IMR-90 (cell line): ENCODE results near the gene MRPL45. TPM values are rescaled to one million over a fixed set of nuclear protein-coding genes. Genes with fewer than 3 reads are reported as not detected.
"Not testable (repeated sequence)": the region's sequence is repeated elsewhere in the genome, so short reads cannot be mapped to it uniquely, and the experiment has no call there.

Experiments used
- ATAC-seq: fragments of 200-7000 bp; cut with Tn5 transposase; 2 replicates; pipeline ENCODE4 v1.9.1; 2020; ENCODE audit warnings: low read depth, mild to moderate bottlenecking, moderate library complexity
- BruUV-seq: library from RNA; stranded (reverse); fragments of 400-500 nt; replicated peaks from 2 replicates; lab custom pipeline; 2021; lab: Mats Ljungman, UMichigan
- CTCF ChIA-PET: fragments of 300-600 bp; formaldehyde crosslinking; extraction: SDS; loops from one replicate; lab custom pipeline; 2021; ENCODE audit warnings: antibody characterized with exemption; lab: Yijun Ruan, JAX
- POLR2A ChIA-PET: fragments of 300-600 bp; sonication (Branson Sonifier 250); formaldehyde crosslinking; loops from one replicate; lab custom pipeline; 2022; ENCODE audit warnings: antibody characterized with exemption; ENCODE audit not compliant: unreplicated experiment; lab: Charles Lee
- DNase-seq: peaks from one replicate; pipeline ENCODE4 v3.0.0; 2013
- H2AFZ ChIP-seq: replicated peaks from 2 replicates; pipeline ENCODE3; 2013; ENCODE audit warnings: low read length, mild to moderate bottlenecking; ENCODE audit not compliant: poor library complexity
- H2AK5ac ChIP-seq: 2 replicates; pipeline ENCODE4 v1.6.1; 2013; ENCODE audit warnings: low read depth, low read length, inconsistent platforms
- H2AK9ac ChIP-seq: replicated peaks from 2 replicates; pipeline ENCODE3; 2013; ENCODE audit warnings: mild to moderate bottlenecking, low read depth, low read length, moderate library complexity; ENCODE audit not compliant: poor library complexity
- H2BK120ac ChIP-seq: 2 replicates; pipeline ENCODE4 v1.6.1; 2013; ENCODE audit warnings: low read depth, low read length, inconsistent platforms
- H2BK15ac ChIP-seq: 3 replicates; pipeline ENCODE4 v1.6.1; 2013; ENCODE audit warnings: low read depth, low read length, inconsistent platforms
- H2BK20ac ChIP-seq: 2 replicates; pipeline ENCODE4 v1.6.1; 2013; ENCODE audit warnings: low read depth, mild to moderate bottlenecking, inconsistent platforms, low read length, moderate library complexity
- H2BK5ac ChIP-seq: 2 replicates; pipeline ENCODE4 v1.6.1; 2013; ENCODE audit warnings: mild to moderate bottlenecking, low read depth, low read length, inconsistent platforms; ENCODE audit not compliant: poor library complexity, severe bottlenecking
- H3K14ac ChIP-seq: replicated peaks from 2 replicates; pipeline ENCODE4 v1.6.1; 2013; ENCODE audit warnings: low read depth, low read length, inconsistent platforms
- H3K18ac ChIP-seq: 2 replicates; pipeline ENCODE4 v1.6.1; 2013; ENCODE audit warnings: low read depth, low read length, control low read depth
- H3K23ac ChIP-seq: 2 replicates; pipeline ENCODE4 v1.6.1; 2013; ENCODE audit warnings: low read depth, low read length, inconsistent platforms
- H3K27ac ChIP-seq: 2 replicates; pipeline ENCODE4 v1.5.1; 2013; ENCODE audit warnings: mild to moderate bottlenecking, control low read depth, low read length; ENCODE audit not compliant: insufficient read depth
- H3K27me3 ChIP-seq: 2 replicates; pipeline ENCODE4 v1.6.1; 2013; ENCODE audit warnings: low read length; ENCODE audit not compliant: control insufficient read depth, insufficient read depth
- H3K36me3 ChIP-seq: 2 replicates; pipeline ENCODE4 v1.6.1; 2013; ENCODE audit warnings: low read length, mixed read lengths; ENCODE audit not compliant: control insufficient read depth, insufficient read depth
- H3K4ac ChIP-seq: 2 replicates; pipeline ENCODE4 v1.6.1; 2013; ENCODE audit warnings: low read depth, low read length, inconsistent platforms
- H3K4me1 ChIP-seq: 2 replicates; pipeline ENCODE4 v1.6.1; 2013; ENCODE audit warnings: low read length, mixed read lengths; ENCODE audit not compliant: control insufficient read depth, insufficient read depth
- H3K4me2 ChIP-seq: 2 replicates; pipeline ENCODE4 v1.6.1; 2013; ENCODE audit warnings: low read depth, mild to moderate bottlenecking, control low read depth, low read length, moderate library complexity
- H3K4me3 ChIP-seq: 2 replicates; pipeline ENCODE4 v1.5.1; 2013; ENCODE audit warnings: low read depth, mild to moderate bottlenecking, control low read depth, low read length, moderate library complexity; ENCODE audit not compliant: insufficient read depth
- H3K56ac ChIP-seq: 2 replicates; pipeline ENCODE4 v1.6.1; 2013; ENCODE audit warnings: low read length, inconsistent platforms; ENCODE audit not compliant: insufficient read depth; ENCODE audit errors: extremely low read depth
- H3K79me1 ChIP-seq, 2 experiments: 2 replicates each; pipeline ENCODE4 v1.6.1; 2013; ENCODE audit warnings: low read length in 2 of 2, inconsistent platforms in 1 of 2, low read depth in 1 of 2
- H3K9ac ChIP-seq: 2 replicates; pipeline ENCODE4 v1.6.1; 2013; ENCODE audit warnings: low read depth, low read length, control low read depth
- H3K9me1 ChIP-seq: 2 replicates; pipeline ENCODE4 v1.6.1; 2013; ENCODE audit warnings: low read length, inconsistent platforms; ENCODE audit not compliant: insufficient read depth
- H3K9me3 ChIP-seq: 2 replicates; pipeline ENCODE4 v1.6.1; 2013; ENCODE audit warnings: low read length; ENCODE audit not compliant: control insufficient read depth, insufficient read depth
- H4K20me1 ChIP-seq: 2 replicates; pipeline ENCODE4 v1.6.1; 2013; ENCODE audit warnings: low read length, inconsistent platforms; ENCODE audit not compliant: insufficient read depth
- H4K5ac ChIP-seq: 2 replicates; pipeline ENCODE4 v1.6.1; 2013; ENCODE audit warnings: mild to moderate bottlenecking, low read depth, low read length, control low read depth
- H4K8ac ChIP-seq, 2 experiments: 2 replicates each; pipeline ENCODE4 v1.6.1; 2013; ENCODE audit warnings: low read depth in 2 of 2, low read length in 2 of 2, control low read depth in 1 of 2, inconsistent platforms in 1 of 2
- H4K91ac ChIP-seq: 2 replicates; pipeline ENCODE4 v1.6.1; 2013; ENCODE audit warnings: low read depth, low read length, inconsistent platforms; ENCODE audit not compliant: insufficient read depth
- CTCF ChIP-seq: conservative IDR thresholded peaks from 2 replicates; pipeline ENCODE4 v1.5.1; 2012; ENCODE audit warnings: mild to moderate bottlenecking, low read depth, low read length, improper control_type of control experiment
- RAD21 ChIP-seq: IDR thresholded peaks from 2 replicates; pipeline ENCODE4 v1.6.1; 2012; ENCODE audit warnings: low read length, improper control_type of control experiment
- WGBS, 2 experiments: methylation state at CpG; one replicate each; pipeline versions ENCODE4 v1.1.5 to v1.1.7; 2013; ENCODE audit warnings: missing lambda C conversion rate in 2 of 2; ENCODE audit not compliant: insufficient read length in 1 of 2; ENCODE audit errors: extremely low coverage in 2 of 2; 5-methylcytosine and 5-hydroxymethylcytosine counted together
- dilution Hi-C: fragments of 300-500 bp; cut with HindIII; formaldehyde crosslinking; loops from one replicate; pipeline ENCODE4 v1.14.3; 2018; ENCODE audit warnings: low sequenced_read_pairs; ENCODE audit not compliant: unreplicated experiment
- in situ Hi-C: fragments of 300-500 bp; cut with MboI; formaldehyde crosslinking; loops from 3 replicates; pipeline ENCODE4 v1.14.3; 2019; ENCODE audit warnings: low sequenced_read_pairs, inconsistent platforms, mixed read lengths
- intact Hi-C: fragments of 100-400 bp; cut with micrococcal nuclease; formaldehyde crosslinking; loops from 2 replicates; pipeline ENCODE4 v1.10.0; 2022
- polyA plus RNA-seq, 3 experiments: library from polyadenylated mRNA; depleted of rRNA; stranded (reverse); fragments of >200 nt; gene quantifications; 2 replicates each; pipeline ENCODE4 v1.2.3, GENCODE V29; 2012; ENCODE audit warnings: low replicate concordance in 1 of 3
- total RNA-seq: library from RNA; depleted of rRNA; stranded (reverse); fragments of >200 nt; gene quantifications from 2 replicates; pipeline ENCODE4 v1.2.3, GENCODE V29; 2012

Gene MRPL45
- total and polyA plus RNA-seq, 2 of the 4 experiments (the other 2 are of a cell fraction): 39.6 to 46.8 TPM

- H3K9ac ChIP-seq, H3K18ac ChIP-seq, H3K4me1 ChIP-seq, H3K9me3 ChIP-seq, H2AFZ ChIP-seq, POLR2A ChIA-PET, dilution Hi-C loops, H3K27me3 ChIP-seq, CTCF ChIA-PET, H3K9me1 ChIP-seq, H4K91ac ChIP-seq, H3K36me3 ChIP-seq, H4K5ac ChIP-seq, H2AK9ac ChIP-seq, intact Hi-C loops, H4K8ac ChIP-seq, H3K79me1 ChIP-seq, BruUV-seq, H3K27ac ChIP-seq, H4K20me1 ChIP-seq, H2BK120ac ChIP-seq, H2BK15ac ChIP-seq, H2AK5ac ChIP-seq, H3K4me2 ChIP-seq, H2BK20ac ChIP-seq, H2BK5ac ChIP-seq, H3K23ac ChIP-seq, H3K4ac ChIP-seq, H3K14ac ChIP-seq, H3K56ac ChIP-seq, H3K4me3 ChIP-seq: not testable (repeated sequence)
- WGBS, 2 experiments: no CpG with 5 or more reads among the region's 12 CpGs
- in situ Hi-C loops: loop anchor here (25.0 kb wide), 1 partner anchor 651 kb away; the partner anchor contains the start of gene DDX52
- DNase-seq (peak; percentile 33), ATAC-seq (peak; percentile 68)
- peak; percentile 47 for TF ChIP-seq RAD21
- peak; percentile 36 for TF ChIP-seq CTCF
Measured at GRCh38 chr17:38288217-38288827, 8.6 kb upstream of the MRPL45 start.

- H3K23ac ChIP-seq, H4K5ac ChIP-seq, H2AK9ac ChIP-seq, H4K8ac ChIP-seq, H3K14ac ChIP-seq, H3K9ac ChIP-seq, POLR2A ChIA-PET, H2BK15ac ChIP-seq, H3K4ac ChIP-seq, H2BK20ac ChIP-seq, BruUV-seq, H4K20me1 ChIP-seq, H3K56ac ChIP-seq, H3K27ac ChIP-seq, intact Hi-C loops, H3K4me3 ChIP-seq, H4K91ac ChIP-seq, H3K18ac ChIP-seq, ATAC-seq, H3K4me1 ChIP-seq, CTCF ChIA-PET, DNase-seq, H3K79me1 ChIP-seq, H2BK120ac ChIP-seq, dilution Hi-C loops, H3K9me1 ChIP-seq, H3K27me3 ChIP-seq, H2BK5ac ChIP-seq, H2AFZ ChIP-seq, H3K36me3 ChIP-seq, H3K9me3 ChIP-seq, H3K4me2 ChIP-seq, H2AK5ac ChIP-seq: not testable (repeated sequence)
- in situ Hi-C loops: loop anchor here (25.0 kb wide), 1 partner anchor 652 kb away; the partner anchor contains the start of gene DDX52
- no CpG with 5 or more reads among the region's 1 CpG for WGBS, 2 experiments
Measured at GRCh38 chr17:38289760-38290159, 7.2 kb upstream of the MRPL45 start.
